Right lobe of liver (tissue), 4 donors: Measurements from ENCODE around the gene RSU1.

ENCODE experiments used
- CTCF ChIP-seq, 4 donors: fragments of 200-600 bp in 3 of 4; fragments of 450-650 bp in 1 of 4; IDR thresholded peaks; one replicate each; pipeline versions ENCODE4 v1.5.1 to v1.8.0; 2016 to 2022; ENCODE audit warnings: antibody characterized with exemption in 4 of 4, mild to moderate bottlenecking in 2 of 4
- POLR2A ChIP-seq: fragments of 450-650 bp; IDR thresholded peaks from one replicate; pipeline ENCODE4 v1.6.1; 2017; ENCODE audit warnings: antibody characterized with exemption, mild to moderate bottlenecking
- donor health status: DM: no; HTN: no; CAD: no.
- donor health status: DM: no; HTN: no; CAD: no.
- donor health status: DM: no; HTN: yes; CAD: no.

- no peak for TF ChIP-seq CTCF (IDR thresholded peaks at IDR 0.05)
- no peak for TF ChIP-seq POLR2A
Observed at GRCh38 chr10:16751244-16751643, 66.0 kb downstream of the RSU1 start.
